Gastrocnemius medialis (tissue), 4 donors: ENCODE data around the gene COPZ2. TPM values are rescaled to one million over a fixed set of nuclear protein-coding genes. Genes with fewer than 3 reads are reported as not detected.
"Not testable (repeated sequence)": the region's sequence is repeated elsewhere in the genome, so short reads cannot be mapped to it uniquely, and the experiment has no call there.

Experiments used
- ATAC-seq, 2 donors: fragments of 150-250 bp; one replicate each; pipeline ENCODE4 v1.9.1; 2016
- DNase-seq, 2 donors: peaks; one replicate each; pipeline ENCODE4 v3.0.0-alpha.2; 2019
- H3K27ac ChIP-seq, 4 donors: fragments of 200-600 bp; sonication (generic); 1 replicate in 1 of 4; 2 replicates in 3 of 4; pipeline ENCODE4 v1.5.1; 2016 to 2018; ENCODE audit warnings: mild to moderate bottlenecking in 2 of 4, moderate library complexity in 1 of 4
- H3K27me3 ChIP-seq, 3 donors: fragments of 200-600 bp; sonication (generic) in 2 of 3; 1 replicate in 1 of 3; 2 replicates in 2 of 3; pipeline versions ENCODE4 v1.5.1 to v1.6.0; 2016 to 2019; ENCODE audit warnings: mild to moderate bottlenecking in 1 of 3, moderate library complexity in 1 of 3
- H3K36me3 ChIP-seq, 2 donors: fragments of 200-600 bp; sonication (generic) in 1 of 2; one replicate each; pipeline ENCODE4 v1.5.1; 2017 to 2018
- H3K4me1 ChIP-seq, 2 donors: fragments of 200-600 bp; sonication (generic) in 1 of 2; one replicate each; pipeline ENCODE4 v1.5.1; 2016 to 2017; ENCODE audit warnings: mild to moderate bottlenecking in 2 of 2
- H3K4me3 ChIP-seq, 4 donors: fragments of 200-600 bp; sonication (generic) in 3 of 4; 1 replicate in 1 of 4; 2 replicates in 3 of 4; pipeline ENCODE4 v1.5.1; 2016 to 2019; ENCODE audit warnings: mild to moderate bottlenecking in 2 of 4
- H3K9me3 ChIP-seq, 3 donors: fragments of 200-600 bp; sonication (generic) in 2 of 3; 1 replicate in 1 of 3; 2 replicates in 2 of 3; pipeline ENCODE4 v1.5.1; 2016 to 2019
- POLR2A ChIP-seq, 2 donors: fragments of 450-650 bp; IDR thresholded peaks; one replicate each; pipeline ENCODE4 v1.6.1; 2017; ENCODE audit warnings: antibody characterized with exemption in 2 of 2, mild to moderate bottlenecking in 2 of 2, moderate library complexity in 2 of 2
- in situ Hi-C, 4 donors: fragments of 200-750 bp; cut with MboI; loops; one replicate each; pipeline versions ENCODE4 v1.15.0 to v1.8.0; 2017; ENCODE audit warnings: low sequenced_read_pairs in 4 of 4
- intact Hi-C: fragments of 100-400 bp; cut with DNase I; formaldehyde crosslinking; loops from one replicate; pipeline ENCODE4 v1.15.1; 2023; ENCODE audit warnings: low total_unique reads
- total RNA-seq, 4 donors: library from RNA; depleted of rRNA; stranded (reverse); fragments of >200 nt; gene quantifications; one replicate each; pipeline versions ENCODE4 v1.1.0 to v1.2.3, GENCODE V29; 2016
- TF ChIP-seq, protein P1 (sequence below), 5 experiments: fragments of 450-650 bp in 3 of 5; fragments of 200-600 bp in 2 of 5; sonication (generic) in 2 of 5; IDR thresholded peaks in 4 of 5; conservative IDR thresholded peaks in 1 of 5; 1 replicate in 4 of 5; 2 replicates in 1 of 5; pipeline ENCODE4 v1.5.1; 2016 to 2019; ENCODE audit warnings: antibody characterized with exemption in 5 of 5, mild to moderate bottlenecking in 3 of 5, moderate library complexity in 3 of 5

The COPZ2 gene
- total RNA-seq, 4 donors from 2014 or later, result 40.5 to 76.9 (median 52.8) TPM

- no peaks in the 10 kb centered on the region for H3K9me3 ChIP-seq
- no peak for TF ChIP-seq POLR2A (IDR thresholded peaks at IDR 0.05)
- TF ChIP-seq, protein P1, sequence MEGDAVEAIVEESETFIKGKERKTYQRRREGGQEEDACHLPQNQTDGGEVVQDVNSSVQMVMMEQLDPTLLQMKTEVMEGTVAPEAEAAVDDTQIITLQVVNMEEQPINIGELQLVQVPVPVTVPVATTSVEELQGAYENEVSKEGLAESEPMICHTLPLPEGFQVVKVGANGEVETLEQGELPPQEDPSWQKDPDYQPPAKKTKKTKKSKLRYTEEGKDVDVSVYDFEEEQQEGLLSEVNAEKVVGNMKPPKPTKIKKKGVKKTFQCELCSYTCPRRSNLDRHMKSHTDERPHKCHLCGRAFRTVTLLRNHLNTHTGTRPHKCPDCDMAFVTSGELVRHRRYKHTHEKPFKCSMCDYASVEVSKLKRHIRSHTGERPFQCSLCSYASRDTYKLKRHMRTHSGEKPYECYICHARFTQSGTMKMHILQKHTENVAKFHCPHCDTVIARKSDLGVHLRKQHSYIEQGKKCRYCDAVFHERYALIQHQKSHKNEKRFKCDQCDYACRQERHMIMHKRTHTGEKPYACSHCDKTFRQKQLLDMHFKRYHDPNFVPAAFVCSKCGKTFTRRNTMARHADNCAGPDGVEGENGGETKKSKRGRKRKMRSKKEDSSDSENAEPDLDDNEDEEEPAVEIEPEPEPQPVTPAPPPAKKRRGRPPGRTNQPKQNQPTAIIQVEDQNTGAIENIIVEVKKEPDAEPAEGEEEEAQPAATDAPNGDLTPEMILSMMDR (IDR thresholded peaks at IDR 0.05 in 4 of 5, conservative IDR thresholded peaks at IDR 0.05 in 1 of 5), result peak; percentile 83 to 97 (median 86)
- peaks cover 0 to 23% of the 10 kb centered on the region in 2 donors for H3K36me3 ChIP-seq
- peaks cover 6 to 14% of the 10 kb centered on the region in 2 donors for H3K4me1 ChIP-seq
- peak; percentile 56 to 79 for DNase-seq
- in situ Hi-C loops (loop anchor here (5.0 kb wide), 2 partner anchors 42 to 47 kb away; no protein-coding TSS in a partner anchor), intact Hi-C loops (loop anchor here (1.0 to 2.0 kb wide), 2 partner anchors 49 to 56 kb away; no protein-coding TSS in a partner anchor)
- peak; percentile 68 to 80 for ATAC-seq
- H3K4me3 ChIP-seq, result no peak overlapping the region
- H3K27ac ChIP-seq, result peak overlapping the region; percentile 68 to 97 (median 82)
- no peaks in the 10 kb centered on the region for H3K27me3 ChIP-seq
These were observed 36.9 kb upstream of the COPZ2 start for GRCh38 chr17:48074322-48075081.

DNA sequence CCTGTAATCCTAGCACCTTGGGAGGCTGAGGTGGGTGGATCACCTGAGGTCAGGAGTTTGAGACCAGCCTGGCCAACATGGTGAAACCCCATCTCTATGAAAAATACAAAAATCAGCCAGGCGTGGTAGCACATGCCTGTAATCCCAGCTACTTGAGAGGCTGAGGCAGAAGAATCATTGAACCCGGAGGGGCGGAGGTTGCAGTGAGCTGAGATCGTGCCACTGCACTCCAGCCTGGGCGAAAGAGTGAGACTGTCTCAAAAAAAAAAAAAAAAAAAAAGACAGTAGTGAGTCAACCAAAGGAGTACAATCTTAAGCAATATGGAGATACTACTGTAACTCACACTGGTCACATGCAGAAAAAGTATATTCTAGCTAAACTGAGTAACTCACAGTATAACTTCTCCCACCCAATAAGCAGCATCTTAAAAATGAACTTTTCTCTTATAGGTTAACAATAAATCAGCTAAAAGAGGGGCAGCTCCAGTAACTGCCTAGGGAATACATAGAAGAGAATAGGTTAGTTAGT lies 36.0 kb upstream of the COPZ2 start:
- DNase-seq, H3K9me3 ChIP-seq, H3K27me3 ChIP-seq, H3K4me3 ChIP-seq: not testable (repeated sequence)
- peak overlapping the region; percentile 68 to 97 (median 82) for H3K27ac ChIP-seq
- H3K36me3 ChIP-seq, result peaks cover 0 to 32% of the 10 kb centered on the region in 2 donors
- in situ Hi-C loops, result loop anchor here (5.0 kb wide), 2 partner anchors 41 to 46 kb away; no protein-coding TSS in a partner anchor
- intact Hi-C loops, result loop anchor here (1.0 to 2.0 kb wide), 2 partner anchors 48 to 57 kb away; no protein-coding TSS in a partner anchor
- peaks cover 6 to 14% of the 10 kb centered on the region in 2 donors for H3K4me1 ChIP-seq
- ATAC-seq, result peak; percentile 65 to 71

- intact Hi-C loops, DNase-seq, H3K4me3 ChIP-seq, H3K27me3 ChIP-seq, ATAC-seq, H3K9me3 ChIP-seq: not testable (repeated sequence)
- peaks cover 0 to 39% of the 10 kb centered on the region in 2 donors for H3K36me3 ChIP-seq
- peak overlapping the region; percentile 68 to 97 (median 82) for H3K27ac ChIP-seq
- H3K4me1 ChIP-seq, result peaks cover 11 to 18% of the 10 kb centered on the region in 2 donors
- in situ Hi-C loops, result loop anchor here (5.0 kb wide), 2 partner anchors 41 to 46 kb away; no protein-coding TSS in a partner anchor
These were observed 35.2 kb upstream of the COPZ2 start for GRCh38 chr17:48072811-48073210.

GRCh38 chr17:48071654-48072053 lies 34.1 kb upstream of the COPZ2 start:
- Histone ChIP-seq H3K36me3 (peaks cover 0 to 38% of the 10 kb centered on the region in 2 donors), H3K27ac (peak overlapping the region; percentile 3 to 97 (median 22)), H3K27me3 (no peaks in the 10 kb centered on the region), H3K4me3 (no peak overlapping the region), H3K4me1 (peaks cover 20 to 28% of the 10 kb centered on the region in 2 donors), H3K9me3 (no peaks in the 10 kb centered on the region)
- in situ Hi-C loops (loop anchor here (5.0 kb wide), 2 partner anchors 39 to 44 kb away; no protein-coding TSS in a partner anchor), intact Hi-C loops (no loop called here)
- DNase-seq (no peak), ATAC-seq (no peak)
- no peak for TF ChIP-seq POLR2A (IDR thresholded peaks at IDR 0.05)
- TF ChIP-seq, protein P1 (IDR thresholded peaks at IDR 0.05 in 4 of 5, conservative IDR thresholded peaks at IDR 0.05 in 1 of 5), result no peak

- peaks cover 33 to 39% of the 10 kb centered on the region in 2 donors for H3K4me1 ChIP-seq
- in situ Hi-C loops, result loop anchor here (5.0 kb wide), 2 partner anchors 38 to 43 kb away; no protein-coding TSS in a partner anchor
These were observed 32.6 kb upstream of the COPZ2 start for GRCh38 chr17:48070195-48070594.

More at GRCh38 chr17:48070195-48070594, 32.6 kb upstream of the COPZ2 start:
- peaks cover 0 to 25% of the 10 kb centered on the region in 2 donors for H3K36me3 ChIP-seq
- TF ChIP-seq, protein P1 (IDR thresholded peaks at IDR 0.05 in 4 of 5, conservative IDR thresholded peaks at IDR 0.05 in 1 of 5), result no peak
- no peak for TF ChIP-seq POLR2A (IDR thresholded peaks at IDR 0.05)
- DNase-seq, result no peak
- peak overlapping the region; percentile 32 to 99 (median 96) for H3K27ac ChIP-seq
- intact Hi-C loops, result no loop called here
- H3K27me3 ChIP-seq, result no peaks in the 10 kb centered on the region
- no peaks in the 10 kb centered on the region for H3K9me3 ChIP-seq
- ATAC-seq, result no peak
- H3K4me3 ChIP-seq, result no peak overlapping the region
